ENCODE results near the gene KATNB1.
A peak's percentile ranks its signal among the peaks of the same experiment; 100 is the strongest.

KATNB1 gene

DNA sequence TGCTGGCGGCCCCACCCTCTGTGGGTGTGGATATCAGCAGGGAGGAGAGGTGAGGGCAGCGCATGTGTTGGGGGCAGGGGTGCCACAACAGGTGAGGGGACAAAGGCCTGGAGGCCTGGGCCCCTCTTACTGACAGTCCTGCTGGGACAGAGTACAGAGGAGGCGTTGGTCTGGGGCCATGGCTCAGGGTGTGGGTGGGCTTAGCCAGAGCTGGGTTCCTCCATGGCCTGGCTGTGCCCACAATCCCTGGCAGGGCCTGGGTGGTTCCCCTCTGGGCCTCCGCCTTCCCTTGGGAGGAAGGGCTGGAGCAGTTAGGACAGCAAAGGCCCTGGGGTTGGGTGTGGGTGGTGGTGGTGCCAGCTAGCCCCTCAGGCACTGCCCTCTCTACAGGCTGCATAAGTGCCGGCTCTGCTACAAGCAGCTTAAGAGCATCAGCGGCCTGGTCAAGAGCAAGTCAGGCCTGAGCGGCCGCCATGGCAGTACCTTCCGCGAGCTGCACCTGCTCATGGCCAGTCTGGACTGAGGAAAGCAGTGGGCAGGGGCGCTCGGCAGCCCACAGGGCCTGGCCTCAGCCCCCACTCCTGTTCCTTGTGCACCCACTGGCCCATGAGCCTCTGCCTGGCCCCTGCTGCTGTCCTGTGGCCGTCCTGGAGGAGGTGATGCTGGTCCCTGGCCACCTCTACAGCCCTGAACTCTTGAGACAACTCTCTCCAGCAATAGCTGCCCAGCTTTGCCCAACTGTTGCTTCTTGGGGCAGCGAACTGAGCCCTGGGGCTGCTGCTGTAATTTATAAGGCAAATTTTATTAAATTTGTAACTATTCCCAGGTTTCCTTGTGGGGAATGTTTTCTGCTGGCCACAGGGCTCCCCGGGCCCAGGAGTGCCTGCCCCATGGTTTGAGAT, 21.1 kb downstream of the KATNB1 start:
- peaks cover 10% of the 10 kb centered on the region for H3K36me3 Mint-ChIP-seq
- DNase-seq (ENCODE audit: low spot score in 2 of 2), result no peak
- no peaks in the 10 kb centered on the region for H3K9me3 Mint-ChIP-seq
- no peaks in the 10 kb centered on the region for H3K27me3 Mint-ChIP-seq
- H3K4me1 Mint-ChIP-seq, result no peaks in the 10 kb centered on the region
- H3K4me3 Mint-ChIP-seq, result no peak overlapping the region
- no peak overlapping the region for H3K27ac Mint-ChIP-seq
- ATAC-seq (ENCODE audit: low read depth), result no peak

DNA sequence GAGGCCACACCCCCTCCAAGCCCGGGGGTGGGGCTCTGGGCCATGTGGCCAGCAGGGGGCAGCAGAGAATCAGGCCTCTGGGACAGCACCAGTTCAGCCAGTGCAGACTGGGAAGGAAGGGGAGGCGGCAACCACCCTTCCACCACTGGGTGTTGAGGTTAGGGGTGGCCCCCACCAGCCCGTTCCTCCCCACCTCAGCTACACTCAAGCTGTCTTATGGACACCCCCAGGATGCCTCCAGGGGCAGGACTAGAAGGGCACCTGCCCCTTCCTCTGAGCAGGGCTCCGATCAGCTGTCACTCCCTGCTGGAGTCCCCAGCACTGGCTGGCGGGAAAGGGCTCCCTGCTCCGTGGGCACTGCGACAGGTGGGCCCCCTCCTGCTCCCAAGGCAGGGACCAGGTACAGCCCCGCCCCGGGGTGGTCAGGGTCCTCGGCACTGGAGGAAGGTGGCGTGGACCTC, 21.8 kb downstream of the KATNB1 start:
- Mint-ChIP-seq H3K27ac (no peak overlapping the region), H3K27me3 (peaks cover 2% of the 10 kb centered on the region), H3K4me3 (no peak overlapping the region), H3K36me3 (peaks cover 7% of the 10 kb centered on the region), H3K9me3 (no peaks in the 10 kb centered on the region), H3K4me1 (no peaks in the 10 kb centered on the region)
- DNase-seq (ENCODE audit: low spot score in 2 of 2), result peak; percentile 75 to 85
- ATAC-seq (ENCODE audit: low read depth), result peak; percentile 97

GRCh38 chr16:57757883-57758282, 22.3 kb downstream of the KATNB1 start:
- DNase-seq (ENCODE audit: low spot score in 2 of 2), result no peak
- no peak overlapping the region for H3K4me3 Mint-ChIP-seq
- H3K9me3 Mint-ChIP-seq, result no peaks in the 10 kb centered on the region
- no peak for ATAC-seq (ENCODE audit: low read depth)
- peaks cover 7% of the 10 kb centered on the region for H3K36me3 Mint-ChIP-seq
- no peaks in the 10 kb centered on the region for H3K4me1 Mint-ChIP-seq
- no peak overlapping the region for H3K27ac Mint-ChIP-seq
- H3K27me3 Mint-ChIP-seq, result peaks cover 2% of the 10 kb centered on the region

DNA sequence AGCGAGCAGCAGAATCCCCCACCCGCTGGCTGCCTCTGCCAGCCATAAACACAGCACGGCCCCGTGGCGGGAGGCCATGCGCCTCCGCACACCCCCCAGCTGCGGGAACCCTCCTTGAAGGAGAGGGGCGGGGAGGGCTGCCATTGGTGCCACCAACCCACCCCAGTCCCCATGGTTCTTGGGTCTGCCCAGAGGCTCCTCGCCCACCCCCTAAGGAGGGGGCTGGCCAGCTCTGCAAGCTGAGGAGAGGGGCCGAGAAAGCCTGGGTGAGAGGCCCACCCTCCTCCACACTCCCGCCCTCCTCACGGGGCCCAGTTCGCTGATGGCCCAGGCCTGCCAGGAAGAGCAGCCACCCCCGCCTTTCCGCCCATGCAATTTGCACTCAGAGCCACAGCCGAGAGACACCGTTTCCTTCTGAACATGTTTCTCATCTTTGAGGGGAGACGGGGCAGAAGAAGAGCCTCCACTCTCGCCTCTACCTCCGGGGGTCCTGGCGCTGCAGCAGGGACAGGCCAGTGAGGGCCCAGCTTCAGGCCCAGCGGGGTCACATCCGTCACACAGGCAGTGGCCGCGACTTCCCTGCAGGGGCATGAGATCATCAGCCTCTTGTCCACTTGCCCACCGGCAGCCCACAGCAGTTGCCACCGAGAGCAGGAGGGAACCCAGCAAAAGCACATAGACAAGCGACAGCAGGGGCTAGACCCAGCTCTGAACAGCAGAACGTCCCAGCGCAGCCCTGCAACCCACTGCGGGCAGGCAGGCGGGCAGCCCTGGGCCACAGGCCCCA, 23.0 kb downstream of the KATNB1 start:
- H3K4me1 Mint-ChIP-seq, result no peaks in the 10 kb centered on the region
- DNase-seq (ENCODE audit: low spot score in 2 of 2), result no peak
- no peak overlapping the region for H3K4me3 Mint-ChIP-seq
- H3K9me3 Mint-ChIP-seq, result no peaks in the 10 kb centered on the region
- peaks cover 3% of the 10 kb centered on the region for H3K27me3 Mint-ChIP-seq
- H3K36me3 Mint-ChIP-seq, result peaks cover 7% of the 10 kb centered on the region
- no peak overlapping the region for H3K27ac Mint-ChIP-seq
- no peak for ATAC-seq (ENCODE audit: low read depth)

GRCh38 chr16:57759131-57759530, 23.6 kb downstream of the KATNB1 start:
- peaks cover 5% of the 10 kb centered on the region for H3K36me3 Mint-ChIP-seq
- H3K9me3 Mint-ChIP-seq, result no peaks in the 10 kb centered on the region
- H3K4me3 Mint-ChIP-seq, result no peak overlapping the region
- H3K27me3 Mint-ChIP-seq, result peaks cover 3% of the 10 kb centered on the region
- DNase-seq (ENCODE audit: low spot score in 2 of 2) (no peak), ATAC-seq (ENCODE audit: low read depth) (no peak)
- H3K4me1 Mint-ChIP-seq, result no peaks in the 10 kb centered on the region
- H3K27ac Mint-ChIP-seq, result no peak overlapping the region

DNA sequence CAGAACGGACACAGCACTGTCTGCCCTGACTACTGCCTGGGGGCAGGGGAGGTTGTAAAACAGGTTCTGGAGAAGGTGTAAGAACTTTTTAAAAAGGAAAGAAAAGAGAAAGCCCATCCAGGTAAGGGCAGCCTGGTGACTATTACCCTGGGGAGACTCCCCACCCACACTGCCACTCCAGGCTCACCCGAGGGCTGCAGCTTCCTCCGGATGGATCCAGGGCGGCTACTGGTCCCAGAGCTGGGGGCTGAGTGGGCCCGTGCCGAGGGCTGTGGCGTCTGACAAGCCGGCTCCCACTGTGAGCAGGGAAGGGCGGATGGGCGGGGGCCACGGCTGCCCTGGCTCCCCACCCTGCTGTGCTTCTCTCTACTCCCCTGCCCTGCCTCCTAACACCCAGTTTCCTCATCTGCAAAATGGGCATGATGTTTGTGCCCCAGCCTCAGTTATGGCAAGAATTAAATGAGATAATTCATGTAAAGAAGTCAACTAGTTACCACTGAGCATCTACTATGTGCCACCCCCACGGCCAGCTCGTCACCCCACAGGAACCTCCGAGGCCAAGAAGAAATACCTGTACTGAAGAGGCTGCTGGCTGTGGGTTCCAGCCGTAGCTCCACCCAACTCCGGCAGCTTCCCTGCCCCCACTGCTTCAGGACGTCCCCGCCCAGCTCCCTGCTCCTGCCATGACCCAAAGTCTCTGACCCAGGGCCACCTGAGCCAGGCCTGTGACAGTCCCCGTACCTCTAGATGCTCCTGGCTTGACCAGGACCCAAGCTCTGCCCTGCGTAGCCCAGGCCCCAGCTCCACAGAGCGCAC, 24.2 kb downstream of the KATNB1 start:
- no peak overlapping the region for H3K27ac Mint-ChIP-seq
- DNase-seq (ENCODE audit: low spot score in 2 of 2), result no peak
- H3K27me3 Mint-ChIP-seq, result peaks cover 4% of the 10 kb centered on the region
- ATAC-seq (ENCODE audit: low read depth), result no peak
- H3K4me1 Mint-ChIP-seq, result no peaks in the 10 kb centered on the region
- no peaks in the 10 kb centered on the region for H3K9me3 Mint-ChIP-seq
- H3K36me3 Mint-ChIP-seq, result peaks cover 4% of the 10 kb centered on the region
- H3K4me3 Mint-ChIP-seq, result no peak overlapping the region

GRCh38 chr16:57760357-57761160, 25.0 kb downstream of the KATNB1 start:
- ATAC-seq (ENCODE audit: low read depth), result no peak
- H3K36me3 Mint-ChIP-seq, result peaks cover 4% of the 10 kb centered on the region

DNA sequence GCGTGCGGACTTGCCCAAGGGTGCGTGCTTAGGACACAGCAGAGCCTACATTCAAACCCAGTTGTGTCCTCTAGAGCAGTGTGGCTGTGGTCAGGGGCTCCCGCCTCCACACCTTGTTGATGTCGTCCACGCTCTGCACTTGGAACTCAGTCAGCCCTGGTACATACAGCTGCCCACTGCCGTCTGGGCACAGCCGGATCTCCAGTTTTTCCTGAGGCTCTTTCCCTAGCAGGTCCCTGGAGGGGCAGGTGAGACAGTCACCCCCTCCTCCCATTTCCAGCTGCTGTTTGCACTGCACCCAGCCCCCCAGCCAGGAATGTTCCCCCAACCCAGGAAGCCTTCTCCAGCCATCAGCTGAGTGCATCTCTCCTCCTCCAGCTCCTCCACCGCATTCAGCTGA, 25.7 kb downstream of the KATNB1 start:
- no peak overlapping the region for H3K27ac Mint-ChIP-seq
- DNase-seq (ENCODE audit: low spot score in 2 of 2), result no peak
- H3K4me1 Mint-ChIP-seq, result no peaks in the 10 kb centered on the region
- no peaks in the 10 kb centered on the region for H3K9me3 Mint-ChIP-seq
- H3K4me3 Mint-ChIP-seq, result no peak overlapping the region
- H3K36me3 Mint-ChIP-seq, result peaks cover under 1% of the 10 kb centered on the region
- ATAC-seq (ENCODE audit: low read depth), result no peak
- peaks cover 4% of the 10 kb centered on the region for H3K27me3 Mint-ChIP-seq

More at GRCh38 chr16:57760357-57761160, 25.0 kb downstream of the KATNB1 start:
- DNase-seq (ENCODE audit: low spot score in 2 of 2), result no peak
- H3K9me3 Mint-ChIP-seq, result no peaks in the 10 kb centered on the region
- peaks cover 4% of the 10 kb centered on the region for H3K27me3 Mint-ChIP-seq
- no peak overlapping the region for H3K27ac Mint-ChIP-seq
- no peak overlapping the region for H3K4me3 Mint-ChIP-seq
- no peaks in the 10 kb centered on the region for H3K4me1 Mint-ChIP-seq

- Mint-ChIP-seq H3K4me1 (no peaks in the 10 kb centered on the region), H3K27ac (no peak overlapping the region), H3K27me3 (peaks cover 4% of the 10 kb centered on the region), H3K9me3 (no peaks in the 10 kb centered on the region), H3K36me3 (no peaks in the 10 kb centered on the region), H3K4me3 (no peak overlapping the region)
- DNase-seq (ENCODE audit: low spot score in 2 of 2) (no peak), ATAC-seq (ENCODE audit: low read depth) (no peak)
Observed at GRCh38 chr16:57761957-57762356, 26.4 kb downstream of the KATNB1 start.

DNA sequence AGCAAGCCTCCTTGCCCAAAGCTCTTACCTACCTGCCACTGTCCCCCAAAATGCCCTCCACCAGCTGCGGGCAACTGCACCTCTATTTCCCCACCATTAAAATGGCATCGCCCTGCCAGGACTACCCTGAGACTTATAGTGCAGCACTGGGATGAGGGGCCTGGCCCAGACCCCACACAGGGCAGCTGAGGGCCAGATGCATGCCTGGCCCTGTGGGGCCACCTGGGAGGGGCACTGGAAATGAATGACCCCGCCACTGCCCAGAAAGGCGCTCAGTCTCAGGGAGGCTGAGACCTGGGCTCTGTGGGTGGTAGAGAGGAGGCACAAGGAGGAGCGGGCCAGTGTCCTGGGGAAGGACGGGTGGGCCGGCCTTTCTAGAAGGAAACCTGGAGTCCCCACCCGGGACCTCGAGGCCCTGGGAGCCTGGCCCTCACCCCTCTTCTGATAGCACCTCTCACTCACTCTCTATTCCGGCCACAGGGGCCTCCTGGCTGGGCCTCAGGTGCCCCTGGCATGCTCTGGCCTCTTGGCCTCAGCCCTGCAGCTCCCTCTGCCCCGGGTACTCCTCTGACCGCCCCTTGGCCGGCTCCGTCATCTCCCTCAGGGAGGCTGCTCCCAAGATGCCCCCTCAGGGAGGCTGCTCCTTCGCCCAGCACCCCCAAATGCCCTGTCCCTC, 26.9 kb downstream of the KATNB1 start:
- no peaks in the 10 kb centered on the region for H3K36me3 Mint-ChIP-seq
- H3K4me1 Mint-ChIP-seq, result no peaks in the 10 kb centered on the region
- H3K4me3 Mint-ChIP-seq, result no peak overlapping the region
- DNase-seq (ENCODE audit: low spot score in 2 of 2) (no peak), ATAC-seq (ENCODE audit: low read depth) (no peak)
- no peaks in the 10 kb centered on the region for H3K9me3 Mint-ChIP-seq
- peaks cover 4% of the 10 kb centered on the region for H3K27me3 Mint-ChIP-seq
- no peak overlapping the region for H3K27ac Mint-ChIP-seq

- no peaks in the 10 kb centered on the region for H3K9me3 Mint-ChIP-seq
- peaks cover 4% of the 10 kb centered on the region for H3K27me3 Mint-ChIP-seq
- ATAC-seq (ENCODE audit: low read depth) (no peak), DNase-seq (ENCODE audit: low spot score in 2 of 2) (no peak)
- no peaks in the 10 kb centered on the region for H3K4me1 Mint-ChIP-seq
- H3K27ac Mint-ChIP-seq, result no peak overlapping the region
- no peak overlapping the region for H3K4me3 Mint-ChIP-seq
- no peaks in the 10 kb centered on the region for H3K36me3 Mint-ChIP-seq
Observed at GRCh38 chr16:57763285-57764005, 27.9 kb downstream of the KATNB1 start.

- Mint-ChIP-seq H3K4me1 (no peaks in the 10 kb centered on the region), H3K27me3 (peaks cover 4% of the 10 kb centered on the region), H3K4me3 (no peak overlapping the region), H3K9me3 (no peaks in the 10 kb centered on the region), H3K27ac (no peak overlapping the region), H3K36me3 (no peaks in the 10 kb centered on the region)
- no peak for ATAC-seq (ENCODE audit: low read depth)
- no peak for DNase-seq (ENCODE audit: low spot score in 2 of 2)
Observed at GRCh38 chr16:57764006-57764340, 28.4 kb downstream of the KATNB1 start.

Measured in memory B cell (primary cell).